Fibroblast of lung (primary cell): ENCODE measurements around the gene LSM12. TPM values are rescaled to one million over a fixed set of nuclear protein-coding genes. Genes with fewer than 3 reads are reported as not detected.
"Not testable (repeated sequence)": the region's sequence is repeated elsewhere in the genome, so short reads cannot be mapped to it uniquely, and the experiment has no call there.

ENCODE experiments used
- DNase-seq, 2 donors: peaks; one replicate each; pipeline versions ENCODE4 v3.0.0 to v3.0.0-alpha.2; 2010; ENCODE audit warnings: low read depth in 2 of 2
- H2AFZ ChIP-seq: 2 replicates; pipeline ENCODE4 v1.5.1; 2012; ENCODE audit warnings: low read length, control low read depth, inconsistent platforms
- H3K27ac ChIP-seq: 2 replicates; pipeline ENCODE4 v1.5.1; 2011; ENCODE audit warnings: low read length, control low read depth; ENCODE audit not compliant: insufficient read depth
- H3K27me3 ChIP-seq: 2 replicates; pipeline ENCODE4 v1.5.1; 2011; ENCODE audit warnings: mild to moderate bottlenecking, low read length; ENCODE audit not compliant: control insufficient read depth, insufficient read depth
- H3K36me3 ChIP-seq: 2 replicates; pipeline ENCODE4 v1.5.1; 2011; ENCODE audit warnings: low read length; ENCODE audit not compliant: control insufficient read depth, insufficient read depth
- H3K4me1 ChIP-seq: 2 replicates; pipeline ENCODE4 v1.5.1; 2011; ENCODE audit warnings: low read length; ENCODE audit not compliant: control insufficient read depth, insufficient read depth; ENCODE audit errors: extremely low read depth
- H3K4me2 ChIP-seq: 2 replicates; pipeline ENCODE4 v1.5.1; 2011; ENCODE audit warnings: low read length, control low read depth; ENCODE audit not compliant: insufficient read depth; ENCODE audit errors: extremely low read depth
- H3K4me3 ChIP-seq, 4 experiments: fragments of 200-600 bp in 1 of 4; sonication (generic) in 1 of 4; replicated peaks in 1 of 4; 2 replicates each; pipeline ENCODE4 v1.5.1; 2011 to 2016; ENCODE audit warnings: low read length in 4 of 4, low read depth in 3 of 4, mild to moderate bottlenecking in 3 of 4, control low read depth in 2 of 4, inconsistent platforms in 1 of 4, mixed read lengths in 1 of 4; ENCODE audit not compliant: insufficient read depth in 1 of 4; ENCODE audit errors: control extremely low read depth in 1 of 4
- H3K79me2 ChIP-seq: 2 replicates; pipeline ENCODE4 v1.5.1; 2012; ENCODE audit warnings: mild to moderate bottlenecking, low read length, inconsistent platforms; ENCODE audit not compliant: control insufficient read depth, insufficient read depth
- H3K9ac ChIP-seq: 2 replicates; pipeline ENCODE4 v1.5.1; 2011; ENCODE audit warnings: mild to moderate bottlenecking, low read length, control low read depth; ENCODE audit not compliant: insufficient read depth
- H3K9me3 ChIP-seq: 2 replicates; pipeline ENCODE4 v1.5.1; 2012; ENCODE audit warnings: low read depth, low read length; ENCODE audit not compliant: control insufficient read depth, insufficient read depth
- H4K20me1 ChIP-seq: 2 replicates; pipeline ENCODE4 v1.5.1; 2011; ENCODE audit warnings: low read length; ENCODE audit not compliant: control insufficient read depth, insufficient read depth; ENCODE audit errors: extremely low read depth
- EZH2 ChIP-seq: IDR thresholded peaks from 2 replicates; pipeline ENCODE4 v1.5.1; 2012; ENCODE audit warnings: low read length, control low read depth, mild to moderate bottlenecking; ENCODE audit errors: missing control alignments
- polyA plus RNA-seq, 2 donors: library from polyadenylated mRNA; depleted of rRNA in 1 of 2; stranded (reverse) in 1 of 2; unstranded in 1 of 2; fragments of >200 nt; gene quantifications; 2 replicates each; pipeline ENCODE4 v1.2.1, GENCODE V29; 2011 to 2012; ENCODE audit warnings: missing spikeins in 1 of 2
- total RNA-seq: library from RNA; depleted of rRNA; stranded (reverse); fragments of >200 nt; gene quantifications from 2 replicates; pipeline ENCODE4 v1.2.1, GENCODE V29; 2014
- TF ChIP-seq, protein P1 (sequence below), 2 donors: IDR thresholded peaks in 1 of 2; conservative IDR thresholded peaks in 1 of 2; 1 replicate in 1 of 2; 2 replicates in 1 of 2; pipeline ENCODE4 v1.5.1; 2011 to 2012; ENCODE audit warnings: low read length in 2 of 2, control low read depth in 1 of 2, inconsistent platforms in 1 of 2, low read depth in 1 of 2, mild to moderate bottlenecking in 1 of 2

LSM12 gene
- total and polyA plus RNA-seq, 2 donors (not counting 1 experiment from before 2014, with no cell fraction given), result 25.6 to 79.3 TPM

DNA sequence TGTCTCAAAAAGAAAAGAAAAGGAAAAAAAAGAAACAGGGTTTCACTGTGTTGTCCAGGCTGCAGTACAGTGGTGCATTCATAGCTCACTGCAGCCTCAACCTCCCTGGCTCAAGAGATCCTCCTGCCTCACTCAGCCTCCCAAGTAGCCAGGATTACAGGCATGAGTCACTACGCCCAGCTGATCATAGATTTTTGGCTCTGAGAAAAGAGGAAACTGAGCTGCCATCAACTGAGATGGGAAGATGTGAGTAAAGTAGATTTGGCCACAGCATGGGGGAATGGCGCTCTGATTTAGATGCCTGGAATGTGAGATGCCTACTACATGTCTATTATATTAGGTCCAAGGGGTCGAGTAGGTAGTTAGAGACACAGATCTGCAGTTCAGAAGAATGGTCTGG is 67.9 kb downstream of the LSM12 start:
- H4K20me1 ChIP-seq, result no peaks in the 10 kb centered on the region
- DNase-seq, result peak; percentile 57 to 70
- H3K4me3 ChIP-seq, result no peak overlapping the region
- H2AFZ ChIP-seq, result no peak overlapping the region
- H3K9me3 ChIP-seq, result no peaks in the 10 kb centered on the region
- no peak overlapping the region for H3K4me2 ChIP-seq
- H3K36me3 ChIP-seq, result no peaks in the 10 kb centered on the region
- no peaks in the 10 kb centered on the region for H3K79me2 ChIP-seq
- H3K27ac ChIP-seq, result no peak overlapping the region
- H3K4me1 ChIP-seq, result peaks cover 8% of the 10 kb centered on the region
- H3K9ac ChIP-seq, result no peak overlapping the region
- H3K27me3 ChIP-seq, result peaks cover 3% of the 10 kb centered on the region
- no peak for TF ChIP-seq EZH2
- TF ChIP-seq, protein P1, sequence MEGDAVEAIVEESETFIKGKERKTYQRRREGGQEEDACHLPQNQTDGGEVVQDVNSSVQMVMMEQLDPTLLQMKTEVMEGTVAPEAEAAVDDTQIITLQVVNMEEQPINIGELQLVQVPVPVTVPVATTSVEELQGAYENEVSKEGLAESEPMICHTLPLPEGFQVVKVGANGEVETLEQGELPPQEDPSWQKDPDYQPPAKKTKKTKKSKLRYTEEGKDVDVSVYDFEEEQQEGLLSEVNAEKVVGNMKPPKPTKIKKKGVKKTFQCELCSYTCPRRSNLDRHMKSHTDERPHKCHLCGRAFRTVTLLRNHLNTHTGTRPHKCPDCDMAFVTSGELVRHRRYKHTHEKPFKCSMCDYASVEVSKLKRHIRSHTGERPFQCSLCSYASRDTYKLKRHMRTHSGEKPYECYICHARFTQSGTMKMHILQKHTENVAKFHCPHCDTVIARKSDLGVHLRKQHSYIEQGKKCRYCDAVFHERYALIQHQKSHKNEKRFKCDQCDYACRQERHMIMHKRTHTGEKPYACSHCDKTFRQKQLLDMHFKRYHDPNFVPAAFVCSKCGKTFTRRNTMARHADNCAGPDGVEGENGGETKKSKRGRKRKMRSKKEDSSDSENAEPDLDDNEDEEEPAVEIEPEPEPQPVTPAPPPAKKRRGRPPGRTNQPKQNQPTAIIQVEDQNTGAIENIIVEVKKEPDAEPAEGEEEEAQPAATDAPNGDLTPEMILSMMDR (conservative IDR thresholded peaks at IDR 0.05 in 1 of 2, IDR thresholded peaks at IDR 0.05 in 1 of 2; ENCODE audit: low read depth in 1 of 2, low read length in 2 of 2), result no peak

DNA sequence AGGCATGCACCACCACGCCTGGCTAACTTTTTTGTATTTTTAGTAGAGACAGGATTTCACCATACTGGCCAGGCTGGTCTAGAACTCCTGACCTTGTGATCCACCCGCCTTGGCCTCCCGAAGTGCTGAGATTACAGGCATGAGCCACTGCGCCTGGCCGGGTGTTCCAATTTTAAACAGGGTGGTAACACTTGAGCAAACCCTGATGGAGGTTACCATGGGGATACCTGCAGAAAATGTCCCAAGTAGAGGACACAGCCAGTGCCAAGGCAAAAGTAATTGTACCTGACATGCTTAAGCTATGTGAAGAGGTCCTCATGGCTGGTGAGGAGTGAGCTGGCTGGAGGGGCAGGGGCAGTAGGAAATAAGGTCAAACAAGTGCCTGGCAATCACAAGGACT is 69.3 kb downstream of the LSM12 start:
- DNase-seq, H3K27me3 ChIP-seq, H3K27ac ChIP-seq, H2AFZ ChIP-seq, H3K4me3 ChIP-seq, H3K4me2 ChIP-seq, H3K79me2 ChIP-seq, H3K4me1 ChIP-seq, H4K20me1 ChIP-seq, H3K9ac ChIP-seq, H3K36me3 ChIP-seq, H3K9me3 ChIP-seq: not testable (repeated sequence)

DNA sequence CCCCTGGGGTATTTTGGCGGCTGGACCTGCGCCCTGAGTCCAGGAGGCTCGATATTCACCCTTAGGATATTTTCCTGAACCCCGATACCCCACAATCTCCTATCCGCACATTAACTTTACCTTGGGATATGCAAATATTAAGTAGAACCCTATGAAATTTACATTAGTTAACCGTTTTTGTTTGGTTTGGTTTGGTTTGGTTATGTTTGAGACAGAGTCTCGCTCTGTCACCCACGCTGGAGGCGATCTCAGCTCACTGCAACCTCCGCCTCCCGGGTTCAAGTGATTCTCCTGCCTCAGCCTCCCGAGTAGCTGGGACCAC is 71.4 kb downstream of the LSM12 start:
- H3K9me3 ChIP-seq, result no peaks in the 10 kb centered on the region
- no peak overlapping the region for H2AFZ ChIP-seq
- H3K79me2 ChIP-seq, result no peaks in the 10 kb centered on the region
- H3K4me1 ChIP-seq, result no peaks in the 10 kb centered on the region
- H4K20me1 ChIP-seq, result no peaks in the 10 kb centered on the region
- H3K36me3 ChIP-seq, result no peaks in the 10 kb centered on the region
- DNase-seq, result no peak
- peaks cover 3% of the 10 kb centered on the region for H3K27me3 ChIP-seq
- no peak overlapping the region for H3K27ac ChIP-seq
- H3K9ac ChIP-seq, result no peak overlapping the region
- peak overlapping the region; percentile 78 for H3K4me2 ChIP-seq
- peak overlapping the region in 3 of 4 experiments; percentile 32 to 50 (median 38) for H3K4me3 ChIP-seq
- no peak for TF ChIP-seq EZH2
- TF ChIP-seq, protein P1 (conservative IDR thresholded peaks at IDR 0.05 in 1 of 2, IDR thresholded peaks at IDR 0.05 in 1 of 2; ENCODE audit: low read depth in 1 of 2, low read length in 2 of 2), result no peak
